ENCODE measurements around the gene DHRSX. TPM values are rescaled to one million over a fixed set of nuclear protein-coding genes. Genes with fewer than 3 reads are reported as not detected.
"Not testable (repeated sequence)": the region's sequence is repeated elsewhere in the genome, so short reads cannot be mapped to it uniquely, and the experiment has no call there.

The DHRSX gene
- total and polyA plus RNA-seq, 3 donors from 2014 or later: 15.3 to 31.3 (median 29.2) TPM

GRCh38 chrX:2397229-2398063, 103.3 kb downstream of the DHRSX start:
- no peak overlapping the region for H3K4me3 ChIP-seq
- TF ChIP-seq POLR2A (IDR thresholded peaks at IDR 0.05) (no peak), CTCF (IDR thresholded peaks at IDR 0.05) (no peak)
- WGBS, 2 donors: 74 to 78% methylated on average over 26 of the region's 26 CpGs
- intact Hi-C loops (cut with DNase I; ENCODE audit: low total_unique reads): no loop called here
- H3K9me3 ChIP-seq: no peaks in the 10 kb centered on the region
- H3K36me3 ChIP-seq (ENCODE audit: low read depth, missing control alignments): no peaks in the 10 kb centered on the region
- no peaks in the 10 kb centered on the region for H3K4me1 ChIP-seq
- no peak overlapping the region for H3K27ac ChIP-seq
- no peaks in the 10 kb centered on the region for H3K27me3 ChIP-seq
- DNase-seq: no peak

GRCh38 chrX:2395261-2395992, 105.3 kb downstream of the DHRSX start:
- no peak overlapping the region for H3K27ac ChIP-seq
- no peak overlapping the region for H3K4me3 ChIP-seq
- intact Hi-C loops (cut with DNase I; ENCODE audit: low total_unique reads): no loop called here
- 86 to 87% methylated on average over 18 to 19 of the region's 19 CpGs for WGBS, 2 donors
- H3K36me3 ChIP-seq (ENCODE audit: low read depth, missing control alignments): no peaks in the 10 kb centered on the region
- no peaks in the 10 kb centered on the region for H3K27me3 ChIP-seq
- no peaks in the 10 kb centered on the region for H3K9me3 ChIP-seq
- no peaks in the 10 kb centered on the region for H3K4me1 ChIP-seq
- no peak for TF ChIP-seq POLR2A (IDR thresholded peaks at IDR 0.05)
- no peak for TF ChIP-seq CTCF (IDR thresholded peaks at IDR 0.05)
- no peak for DNase-seq

GRCh38 chrX:2391869-2392606, 108.7 kb downstream of the DHRSX start:
- Histone ChIP-seq H3K9me3 (no peaks in the 10 kb centered on the region), H3K27me3 (no peaks in the 10 kb centered on the region), H3K4me1 (no peaks in the 10 kb centered on the region), H3K36me3 (ENCODE audit: low read depth, missing control alignments) (no peaks in the 10 kb centered on the region), H3K4me3 (no peak overlapping the region), H3K27ac (no peak overlapping the region)
- intact Hi-C loops (cut with DNase I; ENCODE audit: low total_unique reads): no loop called here
- no peak for DNase-seq
- WGBS, 2 donors: 86 to 87% methylated on average over 15 of the region's 15 CpGs
- TF ChIP-seq CTCF (IDR thresholded peaks at IDR 0.05): no peak
- no peak for TF ChIP-seq POLR2A (IDR thresholded peaks at IDR 0.05)

GRCh38 chrX:2390754-2391153, 110.0 kb downstream of the DHRSX start:
- TF ChIP-seq CTCF (IDR thresholded peaks at IDR 0.05) (no peak), POLR2A (IDR thresholded peaks at IDR 0.05) (no peak)
- no peak overlapping the region for H3K27ac ChIP-seq
- H3K9me3 ChIP-seq: no peaks in the 10 kb centered on the region
- intact Hi-C loops (cut with DNase I; ENCODE audit: low total_unique reads): no loop called here
- H3K27me3 ChIP-seq: no peaks in the 10 kb centered on the region
- no peaks in the 10 kb centered on the region for H3K4me1 ChIP-seq
- 94 to 97% methylated on average over 5 of the region's 5 CpGs for WGBS, 2 donors
- no peak overlapping the region for H3K4me3 ChIP-seq
- DNase-seq: no peak
- no peaks in the 10 kb centered on the region for H3K36me3 ChIP-seq (ENCODE audit: low read depth, missing control alignments)

GRCh38 chrX:2389731-2390130, 111.0 kb downstream of the DHRSX start:
- H3K27me3 ChIP-seq; intact Hi-C loops (cut with DNase I; ENCODE audit: low total_unique reads); H3K4me3 ChIP-seq; DNase-seq; H3K9me3 ChIP-seq; H3K36me3 ChIP-seq (ENCODE audit: low read depth, missing control alignments); H3K27ac ChIP-seq; H3K4me1 ChIP-seq: not testable (repeated sequence)
- 92 to 94% methylated on average over 15 of the region's 15 CpGs for WGBS, 2 donors

Data from testis (tissue), 3 donors.